Stimulated activated CD4-positive, alpha-beta T cell treated with anti-CD3 and anti-CD28 coated beads, Interleukin-2, amount 100 ng/mL, for 24 hours (primary cell): Measurements from ENCODE around the gene LRMDA.

Source experiments
- DNase-seq, 2 donors: peaks; one replicate each; pipeline ENCODE4 v3.0.0-alpha.2; 2020

Gene LRMDA

GRCh38 chr10:75648351-75648750, 216.9 kb downstream of the LRMDA start:
- no peak for DNase-seq

DNA sequence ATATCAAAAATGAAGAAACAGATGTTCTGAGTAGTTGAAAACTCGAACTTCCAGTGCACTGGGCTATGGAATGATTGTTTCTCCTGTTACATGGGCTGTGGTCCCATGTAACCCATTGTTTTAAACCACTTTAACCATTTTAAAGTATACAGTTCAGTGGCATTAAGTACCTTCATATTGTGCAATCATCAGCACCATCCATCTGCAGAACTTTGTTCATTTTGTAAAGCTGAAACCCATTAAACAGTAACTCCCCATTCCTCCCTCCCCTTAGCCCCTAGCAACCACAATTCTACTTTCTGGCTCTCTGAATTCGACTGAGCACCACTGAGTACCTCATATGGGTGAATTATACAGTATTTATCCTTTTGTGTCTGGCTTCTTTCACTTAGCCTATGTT, 217.4 kb downstream of the LRMDA start:
- DNase-seq, result no peak

DNA sequence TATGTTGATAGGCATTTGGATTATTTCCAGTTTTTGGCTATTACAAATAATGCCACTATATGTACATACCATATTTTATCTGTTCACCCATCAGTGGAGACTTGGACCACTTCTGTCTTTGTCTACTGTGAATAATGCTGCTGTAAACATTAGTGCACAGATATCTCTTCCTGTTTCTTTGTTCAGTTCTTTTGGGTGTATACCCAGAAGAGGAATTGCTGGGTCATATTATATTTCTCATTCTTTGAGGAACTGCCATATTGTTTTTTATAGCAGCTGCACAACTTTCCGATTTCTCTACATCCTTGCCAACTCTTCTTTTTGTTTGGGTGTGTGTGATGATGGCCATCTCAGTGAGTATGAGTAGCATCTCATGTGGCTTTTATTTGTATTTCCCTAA, 218.0 kb downstream of the LRMDA start:
- no peak for DNase-seq

DNA sequence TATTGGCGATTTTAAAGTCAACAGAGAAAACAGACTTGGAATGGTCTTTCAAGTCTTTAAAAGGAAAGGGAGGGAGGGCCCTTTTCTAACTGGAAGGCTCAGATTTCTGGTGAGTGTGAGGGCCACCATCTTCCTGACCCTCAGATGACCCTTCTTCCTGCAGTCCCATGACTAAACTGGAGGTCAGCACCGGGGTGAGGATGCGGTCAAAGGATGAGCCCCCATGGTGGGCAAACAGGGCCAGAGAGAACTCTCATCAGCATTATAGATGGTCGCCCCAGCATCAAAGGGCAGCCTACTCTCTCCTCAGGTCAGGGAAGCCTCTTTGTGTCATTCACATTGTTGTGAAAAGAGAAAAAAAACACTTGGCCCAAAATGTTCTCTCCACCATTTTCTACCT, 219.2 kb downstream of the LRMDA start:
- DNase-seq, result no peak

GRCh38 chr10:75651417-75651816, 220.0 kb downstream of the LRMDA start:
- no peak for DNase-seq

GRCh38 chr10:75652146-75652740, 220.8 kb downstream of the LRMDA start:
- no peak for DNase-seq

DNA sequence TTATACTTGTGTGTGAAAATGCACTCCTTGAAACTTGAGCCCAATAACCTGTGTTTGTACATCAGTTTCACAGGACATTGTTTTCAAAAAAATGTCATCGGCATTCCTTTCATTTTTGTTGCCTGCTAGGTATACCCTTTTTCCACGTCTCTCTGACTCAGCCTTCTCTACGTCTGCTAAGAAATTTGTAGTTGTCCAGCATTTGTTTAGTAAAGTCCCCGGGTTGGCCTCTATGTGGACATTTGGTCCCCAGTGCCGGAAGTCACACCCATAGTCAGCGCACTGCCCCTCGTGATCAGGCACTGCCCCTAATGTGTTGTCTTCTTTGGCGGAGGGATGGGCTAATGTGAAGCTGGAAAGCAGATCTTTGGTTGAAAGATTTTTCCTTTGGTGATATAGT, 222.3 kb downstream of the LRMDA start:
- no peak for DNase-seq

DNA sequence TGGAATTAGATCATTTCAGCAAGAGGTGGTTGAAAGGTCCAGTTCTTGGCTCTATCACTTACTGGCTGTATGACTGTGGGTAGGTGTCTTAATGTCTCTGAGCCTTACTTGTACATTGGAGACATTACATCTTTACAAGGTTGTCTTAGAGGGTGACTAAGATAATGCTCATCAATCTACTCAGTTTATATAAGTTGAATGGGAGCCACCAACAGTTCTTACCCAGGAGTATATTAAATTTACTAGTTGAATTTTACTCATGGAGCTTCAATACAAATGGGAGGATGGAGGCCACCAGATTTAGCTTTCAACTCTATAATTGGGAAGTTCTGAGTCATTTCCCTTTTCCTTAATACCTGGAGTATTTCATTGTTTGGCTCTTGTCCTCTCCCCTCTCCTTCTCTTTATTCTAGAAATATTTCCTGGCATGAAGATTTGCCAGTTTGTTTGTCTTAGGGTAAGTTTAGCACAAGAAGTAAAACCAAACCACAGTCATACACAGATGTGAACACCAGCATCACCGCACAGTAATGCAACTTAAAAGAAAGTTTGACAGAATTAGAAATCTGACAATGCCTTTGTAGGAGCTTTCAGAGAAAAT, 222.8 kb downstream of the LRMDA start:
- DNase-seq, result no peak

- no peak for DNase-seq
Measured at GRCh38 chr10:75654772-75655171, 223.3 kb downstream of the LRMDA start.

GRCh38 chr10:75655791-75656451, 224.5 kb downstream of the LRMDA start:
- no peak for DNase-seq

DNA sequence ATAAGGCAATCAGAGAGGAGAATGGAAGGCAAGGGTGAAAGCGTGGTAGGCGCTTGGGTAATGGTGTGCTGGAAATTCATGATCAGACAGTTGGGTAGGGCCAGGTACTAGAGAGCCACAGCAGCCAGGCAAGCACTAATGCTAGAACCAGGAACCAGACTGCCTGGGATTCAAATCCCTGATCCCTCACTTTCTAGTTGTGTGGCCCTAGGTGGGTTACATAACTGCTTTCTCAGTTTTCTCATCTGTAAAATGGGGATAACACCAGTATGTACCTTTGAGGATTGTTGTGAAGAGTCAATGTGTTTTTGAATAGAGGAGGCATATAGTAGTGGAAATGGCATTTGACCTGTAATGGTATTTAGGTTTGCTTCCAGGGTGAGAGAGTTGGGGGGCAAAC, 225.9 kb downstream of the LRMDA start:
- no peak for DNase-seq

GRCh38 chr10:75658036-75658435, 226.6 kb downstream of the LRMDA start:
- DNase-seq, result no peak

GRCh38 chr10:75658496-75658895, 227.1 kb downstream of the LRMDA start:
- no peak for DNase-seq

- DNase-seq, result no peak
Measured at GRCh38 chr10:75658915-75659314, 227.5 kb downstream of the LRMDA start.

DNA sequence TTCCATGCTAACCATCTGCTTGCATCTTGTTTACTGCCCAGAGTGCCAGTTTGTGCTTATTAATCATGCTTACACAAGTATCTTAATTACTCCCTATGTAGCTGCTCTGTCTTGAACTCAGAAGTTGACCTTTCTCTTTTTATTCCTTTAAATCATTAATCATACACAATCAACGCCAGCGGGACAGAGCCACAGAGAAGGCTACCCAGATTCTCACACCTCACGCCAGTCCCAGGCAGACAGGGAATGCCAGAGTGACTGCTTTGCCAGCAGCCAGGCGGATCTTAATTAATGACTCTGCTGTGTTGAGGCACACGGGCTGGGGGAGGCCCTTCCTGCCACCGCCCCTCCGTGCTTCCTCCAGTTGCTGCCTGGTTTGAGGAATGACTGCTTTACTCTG, 229.4 kb downstream of the LRMDA start:
- DNase-seq, result no peak

- DNase-seq, result no peak
Measured at GRCh38 chr10:75662715-75663114, 231.3 kb downstream of the LRMDA start.

- DNase-seq, result no peak
Measured at GRCh38 chr10:75663947-75664664, 232.7 kb downstream of the LRMDA start.

- no peak for DNase-seq
Measured at GRCh38 chr10:75664968-75665367, 233.5 kb downstream of the LRMDA start.

GRCh38 chr10:75665707-75666106, 234.3 kb downstream of the LRMDA start:
- no peak for DNase-seq

DNA sequence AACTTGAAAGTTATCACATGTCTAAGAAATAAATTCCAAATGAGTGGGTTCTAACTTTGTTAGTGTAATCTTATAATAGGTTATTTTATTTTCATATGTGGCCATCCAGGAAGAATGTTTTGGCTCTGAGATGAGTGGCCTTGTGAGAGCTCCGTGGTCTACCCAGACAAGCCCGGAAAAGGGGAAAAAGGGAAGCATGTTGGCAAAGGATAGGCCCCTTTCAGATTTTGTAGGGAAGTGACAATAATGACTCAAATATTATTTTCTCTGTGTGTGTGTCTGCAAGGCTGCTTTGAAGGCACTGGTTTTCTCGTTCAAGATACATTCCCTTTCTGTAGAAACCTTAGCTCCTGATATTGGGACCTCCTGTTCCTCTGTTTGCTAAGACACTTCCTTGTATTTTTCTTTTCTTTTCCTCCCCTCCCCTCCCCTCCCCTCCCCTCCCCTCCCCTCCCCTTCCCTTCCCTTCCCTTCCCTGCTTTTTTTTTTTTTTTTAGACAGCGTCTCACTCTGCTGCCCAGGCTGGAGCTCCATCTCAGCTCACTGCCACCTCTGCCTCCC, 240.8 kb downstream of the LRMDA start:
- no peak for DNase-seq

DNA sequence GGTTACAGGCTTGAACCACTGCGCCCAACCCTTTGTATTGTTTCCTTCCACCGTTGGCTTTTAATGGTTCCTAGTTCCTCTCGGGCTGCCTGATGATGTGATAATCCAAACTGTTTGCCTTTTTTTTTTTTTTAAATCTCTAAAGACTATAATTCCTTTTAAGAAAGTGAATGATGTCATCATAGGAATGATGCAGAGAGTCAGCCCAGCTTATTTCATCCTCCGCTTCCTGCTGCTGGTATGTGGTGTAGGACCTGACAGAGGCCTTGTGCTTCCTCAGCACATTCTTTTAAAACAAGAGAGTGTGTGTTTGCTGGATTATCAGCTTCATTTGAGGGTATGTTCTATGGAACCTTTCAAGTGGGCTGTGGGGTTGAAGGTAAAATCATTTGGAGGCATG, 241.4 kb downstream of the LRMDA start:
- no peak for DNase-seq

DNA sequence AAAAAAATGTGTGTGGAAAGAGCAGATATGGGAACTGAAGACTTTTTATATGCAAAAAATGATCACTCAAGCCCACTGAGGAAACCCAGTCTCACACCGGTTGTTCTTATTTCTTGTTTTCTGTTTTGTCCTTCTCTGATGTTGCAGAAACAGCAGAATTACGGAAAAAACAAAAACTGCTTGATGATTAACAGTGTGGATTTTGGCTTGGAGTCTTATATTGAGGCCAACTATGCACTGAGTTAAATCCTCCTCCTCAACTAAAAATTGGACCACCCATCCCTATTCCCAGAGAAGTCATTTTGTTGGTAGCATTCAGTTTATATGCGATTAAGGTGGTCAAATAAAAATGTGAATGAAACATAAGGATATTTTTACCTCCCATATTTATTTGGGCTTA, 246.1 kb downstream of the LRMDA start:
- DNase-seq, result no peak

DNA sequence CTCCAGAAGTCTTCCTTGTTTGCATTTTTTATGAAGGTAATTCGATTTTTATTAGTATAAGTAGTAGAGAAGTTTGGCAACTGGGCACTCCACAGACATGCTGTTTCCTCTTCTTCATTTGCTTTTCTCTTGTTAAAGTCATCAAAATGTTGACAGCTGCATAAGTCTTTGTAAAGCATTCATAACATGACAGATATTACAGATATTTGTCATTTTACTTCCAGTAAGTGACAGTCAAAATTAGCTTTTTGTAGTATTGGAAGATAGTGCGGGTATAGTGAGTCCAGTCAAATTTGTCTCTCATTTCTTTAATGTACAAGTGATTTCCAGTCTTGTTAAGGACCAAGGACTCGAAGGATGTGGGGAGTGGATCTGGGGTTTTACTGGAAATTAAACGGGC, 247.1 kb downstream of the LRMDA start:
- no peak for DNase-seq

GRCh38 chr10:75679536-75679935, 248.1 kb downstream of the LRMDA start:
- no peak for DNase-seq
